Measurements from ENCODE around the gene TMED10. TPM values are rescaled to one million over a fixed set of nuclear protein-coding genes. Genes with fewer than 3 reads are reported as not detected.

TMED10 gene
- total RNA-seq, 4 donors from 2014 or later, result 226 to 421 (median 365) TPM

DNA sequence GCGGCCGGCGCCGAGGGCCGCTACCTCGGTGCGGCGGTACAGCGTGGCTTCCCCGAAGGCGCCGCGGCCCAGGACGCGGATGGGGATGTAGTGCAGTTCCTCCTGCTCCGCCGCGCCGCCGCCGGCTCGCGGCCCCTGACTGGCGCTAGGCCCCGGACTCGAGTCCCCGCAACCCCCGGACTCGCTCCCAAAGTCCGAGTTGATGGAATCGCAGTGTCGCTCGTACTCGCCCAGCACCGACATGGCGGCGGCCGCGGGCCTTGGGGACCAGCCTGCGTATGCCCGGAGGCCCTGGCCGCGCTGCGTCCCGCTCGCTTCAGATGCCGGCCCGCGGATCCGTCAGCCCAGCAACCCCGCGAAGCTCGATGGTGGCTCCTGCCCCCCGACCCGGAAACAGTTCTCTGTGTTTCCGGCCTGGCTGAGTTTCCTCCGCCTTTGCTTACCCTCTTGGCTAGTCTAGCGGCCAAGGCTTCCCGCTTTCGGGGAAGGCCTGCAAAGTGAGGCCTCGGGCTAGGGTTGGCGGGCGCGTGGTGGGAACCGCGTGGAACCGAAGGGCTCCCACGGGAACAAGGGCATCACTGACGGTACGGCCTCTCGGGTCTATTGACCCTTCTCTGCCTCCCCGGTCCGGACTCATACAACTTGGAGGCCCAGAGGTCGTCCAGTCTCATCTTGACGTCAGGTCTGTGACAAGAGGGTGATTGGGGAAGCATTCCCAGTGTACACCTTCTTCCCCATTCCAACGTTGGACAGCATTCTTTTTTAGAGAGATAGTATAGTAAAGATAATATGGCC is 49.5 kb downstream of the TMED10 start, which contains the start of gene NEK9:
NEK9 (minus strand) TSS at position 370 of the 795 bp plus-strand sequence; CDS start at position 243, 127 bp downstream.
- TF ChIP-seq, protein P1, sequence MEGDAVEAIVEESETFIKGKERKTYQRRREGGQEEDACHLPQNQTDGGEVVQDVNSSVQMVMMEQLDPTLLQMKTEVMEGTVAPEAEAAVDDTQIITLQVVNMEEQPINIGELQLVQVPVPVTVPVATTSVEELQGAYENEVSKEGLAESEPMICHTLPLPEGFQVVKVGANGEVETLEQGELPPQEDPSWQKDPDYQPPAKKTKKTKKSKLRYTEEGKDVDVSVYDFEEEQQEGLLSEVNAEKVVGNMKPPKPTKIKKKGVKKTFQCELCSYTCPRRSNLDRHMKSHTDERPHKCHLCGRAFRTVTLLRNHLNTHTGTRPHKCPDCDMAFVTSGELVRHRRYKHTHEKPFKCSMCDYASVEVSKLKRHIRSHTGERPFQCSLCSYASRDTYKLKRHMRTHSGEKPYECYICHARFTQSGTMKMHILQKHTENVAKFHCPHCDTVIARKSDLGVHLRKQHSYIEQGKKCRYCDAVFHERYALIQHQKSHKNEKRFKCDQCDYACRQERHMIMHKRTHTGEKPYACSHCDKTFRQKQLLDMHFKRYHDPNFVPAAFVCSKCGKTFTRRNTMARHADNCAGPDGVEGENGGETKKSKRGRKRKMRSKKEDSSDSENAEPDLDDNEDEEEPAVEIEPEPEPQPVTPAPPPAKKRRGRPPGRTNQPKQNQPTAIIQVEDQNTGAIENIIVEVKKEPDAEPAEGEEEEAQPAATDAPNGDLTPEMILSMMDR (IDR thresholded peaks at IDR 0.05; ENCODE audit: low read depth), result no peak

DNA sequence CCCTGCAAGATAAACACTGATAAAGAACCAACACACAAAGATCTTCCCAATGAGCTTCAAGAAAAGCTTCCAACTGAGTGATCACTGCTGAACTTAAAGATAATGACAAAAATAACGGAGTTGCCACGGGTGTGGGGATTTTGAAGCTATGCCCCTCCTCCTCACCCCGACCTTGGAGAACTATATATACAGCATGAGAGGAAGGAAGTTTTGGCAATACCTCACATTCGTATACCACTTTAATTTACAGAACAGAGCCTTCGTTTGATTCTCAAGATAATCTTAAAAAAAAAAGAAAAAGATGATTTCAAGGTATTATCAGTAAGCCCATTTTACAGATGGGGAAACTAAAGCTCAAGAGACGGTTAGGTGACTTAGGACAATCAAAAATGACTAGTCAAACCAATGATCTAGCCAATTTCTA is 50.3 kb downstream of the TMED10 start:
- TF ChIP-seq, protein P1 (IDR thresholded peaks at IDR 0.05; ENCODE audit: low read depth), result no peak

DNA sequence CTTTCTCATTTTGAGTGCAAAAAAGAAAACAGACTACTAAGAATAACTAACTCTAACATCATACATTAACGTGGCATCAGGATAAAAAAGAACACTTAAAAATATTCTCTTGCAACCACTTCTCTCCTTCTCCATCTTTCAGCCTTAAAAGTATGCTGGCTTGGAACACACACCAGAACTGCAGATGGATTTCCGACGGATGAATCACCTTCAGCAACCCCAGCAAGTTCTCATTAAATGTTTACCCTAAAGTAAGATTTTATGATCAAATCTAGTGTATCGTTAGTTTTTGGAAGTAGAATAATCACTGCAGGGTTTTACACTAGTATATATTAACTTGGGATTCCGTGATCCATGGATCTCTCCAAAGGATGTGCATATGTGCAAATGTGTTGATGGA is 50.8 kb downstream of the TMED10 start:
- TF ChIP-seq, protein P1 (IDR thresholded peaks at IDR 0.05; ENCODE audit: low read depth), result no peak

DNA sequence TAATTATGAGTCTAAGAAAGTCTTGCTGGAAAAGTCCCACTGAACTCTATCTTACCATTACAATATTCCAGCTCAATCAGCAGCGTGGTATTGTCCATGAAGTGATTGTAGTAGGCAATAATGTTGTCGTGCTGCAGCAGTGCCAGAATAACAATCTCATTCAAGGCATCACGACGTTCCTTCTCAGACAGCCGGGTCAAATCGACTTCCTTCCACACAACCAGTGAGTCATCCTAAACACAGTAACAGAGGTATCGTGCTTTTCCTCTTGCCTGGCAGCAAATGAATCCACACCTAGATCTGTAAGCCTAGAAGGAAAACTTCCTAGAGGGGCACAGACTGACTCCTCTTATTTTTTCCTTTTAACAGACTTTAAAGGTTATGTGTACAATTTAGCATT is 52.4 kb downstream of the TMED10 start:
- TF ChIP-seq, protein P1 (IDR thresholded peaks at IDR 0.05; ENCODE audit: low read depth), result no peak

DNA sequence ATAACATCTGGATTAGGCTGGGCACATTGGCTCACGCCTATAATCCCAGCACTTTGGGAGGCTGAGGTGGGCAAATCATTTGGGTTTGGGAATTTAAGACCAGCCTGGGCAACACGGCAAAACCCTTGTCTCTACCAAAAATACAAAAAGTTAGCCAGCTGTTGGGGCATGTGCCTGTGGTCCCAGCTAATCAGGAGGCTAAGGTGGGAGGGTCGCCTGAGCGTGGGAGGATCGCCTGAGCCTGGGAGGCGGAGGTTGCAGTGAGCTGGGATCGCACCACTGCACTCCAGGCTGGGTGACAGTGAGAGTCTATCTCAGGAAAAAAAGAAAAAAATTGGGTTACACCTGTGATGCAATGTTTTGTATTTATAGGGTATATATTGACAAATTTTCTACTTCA is 54.9 kb downstream of the TMED10 start:
- TF ChIP-seq, protein P1 (IDR thresholded peaks at IDR 0.05; ENCODE audit: low read depth), result no peak

DNA sequence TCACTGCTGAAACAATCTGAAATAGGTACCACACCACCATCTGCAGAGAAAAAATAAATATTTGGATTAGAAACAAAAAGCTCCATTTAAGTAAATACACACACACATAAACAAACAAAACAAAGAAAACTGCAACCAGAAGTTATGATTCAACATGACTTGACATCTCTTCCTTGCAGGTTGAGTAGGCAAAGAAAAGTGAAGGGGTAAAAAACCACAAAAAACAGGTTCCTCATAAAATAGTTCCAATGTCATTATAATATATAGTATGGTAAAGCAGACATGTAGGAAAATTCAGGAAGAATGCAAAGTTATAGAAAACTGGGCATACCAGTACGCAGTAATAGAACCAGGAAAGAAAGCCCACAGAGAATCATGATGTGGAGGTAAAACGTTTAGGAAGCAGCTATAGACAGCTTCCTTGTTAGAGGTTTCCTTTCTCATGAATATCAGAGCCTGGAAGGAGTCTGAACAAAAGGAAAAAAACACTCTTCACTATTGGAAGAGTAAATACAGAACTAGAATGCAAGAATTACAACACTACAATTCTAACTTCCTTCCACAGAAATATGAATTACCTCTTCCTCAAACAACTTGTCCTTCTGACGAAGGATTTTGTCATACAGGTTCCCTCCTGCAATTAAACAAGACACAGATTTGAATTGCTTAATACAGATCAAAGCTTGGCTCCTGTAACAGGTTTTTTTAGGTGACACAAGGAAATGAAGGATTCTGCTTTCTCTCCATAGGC is 55.7 kb downstream of the TMED10 start:
- TF ChIP-seq, protein P1 (IDR thresholded peaks at IDR 0.05; ENCODE audit: low read depth), result no peak

DNA sequence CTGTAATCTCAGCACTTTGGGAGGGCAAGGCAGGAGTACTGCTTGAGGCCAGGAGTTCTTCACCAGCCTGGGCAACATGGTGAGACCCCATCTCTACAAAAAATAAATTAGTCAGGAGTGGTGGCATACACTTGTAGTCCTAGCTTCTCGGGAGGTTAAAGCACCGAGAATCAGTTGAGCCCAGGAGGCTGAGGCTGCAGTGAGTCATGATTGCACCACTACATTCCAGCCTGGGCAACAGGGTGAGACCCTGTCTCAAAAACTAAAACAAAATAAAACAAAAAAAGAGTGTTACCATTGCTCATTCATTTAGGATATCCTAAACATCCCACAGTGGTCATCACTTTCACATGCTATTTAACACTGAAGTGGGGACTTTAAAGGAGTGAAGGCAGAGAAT is 57.4 kb downstream of the TMED10 start:
- TF ChIP-seq, protein P1 (IDR thresholded peaks at IDR 0.05; ENCODE audit: low read depth), result no peak
